Raji (cell line): ENCODE results near the gene MYO5C.

Experiments used
- POLR2A ChIP-seq: IDR thresholded peaks from 2 replicates; pipeline ENCODE4 v1.6.1; 2011; ENCODE audit warnings: low read depth, low read length, control low read depth; ENCODE audit not compliant: insufficient read depth

Gene MYO5C

GRCh38 chr15:52261498-52262242 lies 33.9 kb downstream of the MYO5C start:
- TF ChIP-seq POLR2A: no peak

- TF ChIP-seq POLR2A: no peak
Measured at GRCh38 chr15:52261026-52261425, 34.6 kb downstream of the MYO5C start.

GRCh38 chr15:52259503-52259902 lies 36.1 kb downstream of the MYO5C start:
- TF ChIP-seq POLR2A: no peak

- no peak for TF ChIP-seq POLR2A
Measured at GRCh38 chr15:52258461-52258860, 37.1 kb downstream of the MYO5C start.

- TF ChIP-seq POLR2A: no peak
Measured at GRCh38 chr15:52257734-52258062, 37.9 kb downstream of the MYO5C start.

- no peak for TF ChIP-seq POLR2A
Measured at GRCh38 chr15:52256930-52257733, 38.5 kb downstream of the MYO5C start.

DNA sequence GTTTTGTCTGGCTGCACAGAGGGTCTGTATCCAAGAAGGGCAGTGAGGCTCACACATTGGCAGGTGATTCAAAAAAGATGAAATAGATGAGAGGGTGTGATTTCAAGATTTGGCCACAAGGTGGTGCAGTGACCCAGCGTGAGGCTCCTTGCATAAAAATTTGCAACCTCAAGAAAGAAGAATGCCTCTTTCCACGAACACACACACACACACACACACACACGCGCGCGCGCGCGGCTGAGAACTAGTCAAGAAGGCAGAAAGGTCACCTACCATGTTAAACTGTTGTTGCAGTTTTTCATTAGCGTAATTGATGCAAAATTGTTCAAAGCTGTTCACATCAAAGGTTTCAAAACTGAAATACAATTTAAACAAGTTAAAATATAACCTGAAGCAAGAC lies 39.2 kb downstream of the MYO5C start:
- TF ChIP-seq POLR2A: no peak

DNA sequence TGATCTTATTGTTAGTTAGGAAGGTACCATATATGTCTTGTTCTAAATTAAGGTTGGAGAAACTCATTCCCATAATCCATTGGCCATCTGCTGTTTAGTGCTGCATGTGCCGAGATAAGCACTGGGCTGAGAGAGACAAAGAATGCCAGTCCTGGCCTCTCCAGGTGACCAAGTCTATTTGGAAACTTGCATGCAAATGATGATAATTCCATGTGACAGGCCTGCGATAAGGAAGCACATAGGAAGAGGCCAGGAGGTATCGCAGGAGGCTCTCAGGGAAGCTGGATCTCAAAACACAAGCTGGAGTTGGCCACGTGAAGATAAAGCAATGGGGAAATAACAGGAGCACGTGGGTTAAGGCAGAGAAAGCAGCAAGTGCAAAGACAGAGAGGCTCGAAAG lies 39.7 kb downstream of the MYO5C start:
- no peak for TF ChIP-seq POLR2A

- no peak for TF ChIP-seq POLR2A
Measured at GRCh38 chr15:52255008-52255407, 40.6 kb downstream of the MYO5C start.

GRCh38 chr15:52254391-52254790 lies 41.2 kb downstream of the MYO5C start:
- TF ChIP-seq POLR2A: no peak

- TF ChIP-seq POLR2A: no peak
Measured at GRCh38 chr15:52252781-52253180, 42.8 kb downstream of the MYO5C start.

DNA sequence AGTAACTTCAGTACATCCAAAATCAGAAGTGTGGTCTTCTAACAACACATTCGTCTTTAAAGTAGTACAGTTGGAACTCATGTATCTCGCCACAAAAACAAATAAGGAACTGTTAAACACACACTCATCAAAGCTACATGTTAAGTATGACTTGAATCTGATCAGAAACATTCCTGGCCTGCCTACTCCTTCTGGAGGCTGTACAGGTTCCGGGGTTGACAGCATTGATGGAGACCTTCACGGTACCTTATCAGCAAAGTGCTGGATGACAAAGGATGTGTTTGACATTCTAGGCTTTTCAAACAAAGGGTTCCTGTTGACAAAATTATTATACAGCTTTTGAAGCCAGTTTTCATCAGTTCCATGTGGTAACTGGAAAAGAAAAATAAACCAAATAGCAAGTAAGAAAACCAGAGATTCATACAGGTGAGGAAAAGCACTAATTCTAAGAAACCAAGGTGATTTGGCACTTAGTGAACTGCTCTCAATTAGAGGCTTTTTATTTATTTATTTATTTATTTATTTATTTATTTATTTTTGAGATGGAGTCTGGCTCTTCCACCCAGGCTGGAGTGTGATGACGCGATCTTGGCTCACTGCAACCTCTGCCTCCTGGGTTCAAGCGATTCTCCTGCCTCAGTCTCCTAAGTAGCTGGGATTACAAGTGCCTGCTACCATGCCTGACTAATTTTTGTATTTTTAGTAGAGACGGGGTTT lies 44.3 kb downstream of the MYO5C start:
- TF ChIP-seq POLR2A: no peak

GRCh38 chr15:52247461-52247860 lies 48.1 kb downstream of the MYO5C start:
- no peak for TF ChIP-seq POLR2A

DNA sequence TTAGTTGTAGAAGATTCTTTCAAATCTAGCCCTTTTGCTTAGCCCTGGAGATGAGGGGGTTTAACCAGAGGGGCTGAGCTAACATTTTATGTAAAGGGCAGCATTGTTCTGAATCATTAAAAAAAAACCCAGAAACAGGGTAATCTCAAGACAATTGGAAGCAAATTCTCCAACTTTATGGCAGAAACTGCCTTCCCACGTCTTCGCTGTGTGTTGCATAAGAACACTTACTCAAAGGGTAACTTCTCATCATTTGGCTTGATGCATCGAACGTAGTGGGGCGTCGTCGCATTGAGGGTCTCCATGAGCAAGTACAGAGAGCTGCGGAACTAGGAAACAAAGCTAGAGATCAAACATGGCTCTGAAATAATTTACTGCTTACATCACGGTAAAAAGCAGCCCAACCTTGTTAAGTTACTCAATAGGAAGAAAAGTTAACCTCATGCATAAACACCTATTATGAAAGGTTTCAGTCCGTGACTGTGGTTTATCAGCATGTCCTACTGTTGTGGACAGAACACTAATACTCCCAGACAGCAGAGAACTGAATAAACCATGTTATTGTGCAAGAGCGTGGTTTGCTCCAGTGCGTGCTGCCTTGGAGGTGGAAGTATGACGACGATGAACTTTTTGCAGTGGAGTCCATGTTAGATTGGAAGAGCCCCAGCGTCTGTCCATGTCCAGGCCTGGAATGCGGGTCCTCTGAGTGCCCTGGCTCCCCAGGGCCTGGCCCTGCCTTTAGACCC lies 48.7 kb downstream of the MYO5C start:
- TF ChIP-seq POLR2A: no peak
